ENCODE data around the gene CCDC9.

- TF ChIP-seq POLR2A (IDR thresholded peaks at IDR 0.05) (no peak), CTCF (IDR thresholded peaks at IDR 0.05) (no peak), EP300 (IDR thresholded peaks at IDR 0.05; ENCODE audit: low read depth) (no peak)
These were observed 13.0 kb upstream of the CCDC9 start for GRCh38 chr19:47243364-47243775.

Data from transverse colon (tissue), 3 donors.